Activated CD8-positive, alpha-beta T cell treated with anti-CD3 and anti-CD28 coated beads for 36 hours (primary cell): ENCODE data around the gene DLG1. TPM values are rescaled to one million over a fixed set of nuclear protein-coding genes. Genes with fewer than 3 reads are reported as not detected.

ENCODE experiments used
- ATAC-seq: fragments of 200-7000 bp; cut with Tn5 transposase; one replicate; pipeline ENCODE4 v1.10.0; 2021; ENCODE audit warnings: mild to moderate bottlenecking, moderate library complexity
- CTCF ChIA-PET: fragments of 350-600 bp; sonication (Branson Sonifier 250); formaldehyde crosslinking; loops from one replicate; lab custom pipeline; 2021; ENCODE audit warnings: antibody characterized with exemption; lab: Charles Lee
- POLR2A ChIA-PET: fragments of 350-600 bp; sonication (Branson Sonifier 250); formaldehyde crosslinking; loops from one replicate; lab custom pipeline; 2021; ENCODE audit warnings: antibody characterized with exemption; lab: Charles Lee
- DNase-seq: peaks from one replicate; pipeline ENCODE4 v3.0.0-alpha.2; 2020
- H3K27ac Mint-ChIP-seq: one replicate; pipeline ENCODE4 v1.8.0; 2021; ENCODE audit warnings: mild to moderate bottlenecking, mixed read lengths
- H3K27me3 Mint-ChIP-seq: one replicate; pipeline ENCODE4 v1.8.0; 2021; ENCODE audit warnings: mixed read lengths
- H3K36me3 Mint-ChIP-seq: one replicate; pipeline ENCODE4 v1.8.0; 2021; ENCODE audit warnings: low read depth, mixed read lengths
- H3K4me1 Mint-ChIP-seq: one replicate; pipeline ENCODE4 v1.8.0; 2021; ENCODE audit warnings: low read depth, mixed read lengths
- H3K4me3 Mint-ChIP-seq: one replicate; pipeline ENCODE4 v1.8.0; 2021; ENCODE audit warnings: mild to moderate bottlenecking, moderate library complexity, mixed read lengths
- H3K9me3 Mint-ChIP-seq: one replicate; pipeline ENCODE4 v1.8.0; 2021; ENCODE audit warnings: mixed read lengths
- CTCF ChIP-seq: fragments of 200-600 bp; IDR thresholded peaks from one replicate; pipeline ENCODE4 v1.8.0; 2022; ENCODE audit warnings: antibody characterized with exemption, mild to moderate bottlenecking
- intact Hi-C: fragments of 100-400 bp; cut with micrococcal nuclease; formaldehyde crosslinking; loops from one replicate; pipeline ENCODE4 v1.10.0; 2022
- total RNA-seq, 2 experiments: library from RNA; stranded (reverse); gene quantifications; one replicate each; pipeline ENCODE4 v1.2.3, GENCODE V29; 2021

Gene DLG1
- total RNA-seq, 2 experiments from 2014 or later: 57.6 to 62.2 TPM

GRCh38 chr3:197114007-197114406 lies 184.4 kb downstream of the DLG1 start:
- intact Hi-C loops: no loop called here
- ATAC-seq (no peak), DNase-seq (no peak)
- Mint-ChIP-seq H3K36me3 (peaks cover 37% of the 10 kb centered on the region), H3K27me3 (no peaks in the 10 kb centered on the region), H3K27ac (no peak overlapping the region), H3K4me3 (no peak overlapping the region), H3K4me1 (peaks cover 11% of the 10 kb centered on the region), H3K9me3 (no peaks in the 10 kb centered on the region)
- no peak for TF ChIP-seq CTCF
- ChIA-PET POLR2A (no interaction called here), CTCF (no interaction called here)

- POLR2A ChIA-PET: no interaction called here
- intact Hi-C loops: no loop called here
- peaks cover 38% of the 10 kb centered on the region for H3K36me3 Mint-ChIP-seq
- ATAC-seq (no peak), DNase-seq (no peak)
- H3K4me3 Mint-ChIP-seq: no peak overlapping the region
- CTCF ChIA-PET: interaction anchor here (1.4 kb wide), 1 partner anchor 32 kb away, joined by 3 read pairs; no protein-coding TSS in a partner anchor
- no peaks in the 10 kb centered on the region for H3K9me3 Mint-ChIP-seq
- no peak overlapping the region for H3K27ac Mint-ChIP-seq
- no peaks in the 10 kb centered on the region for H3K27me3 Mint-ChIP-seq
- peaks cover 3% of the 10 kb centered on the region for H3K4me1 Mint-ChIP-seq
- TF ChIP-seq CTCF: no peak
Observed at GRCh38 chr3:197111685-197112084, 186.7 kb downstream of the DLG1 start.

GRCh38 chr3:197105786-197106185 lies 192.6 kb downstream of the DLG1 start:
- H3K9me3 Mint-ChIP-seq: no peaks in the 10 kb centered on the region
- H3K4me3 Mint-ChIP-seq: no peak overlapping the region
- intact Hi-C loops: no loop called here
- no peak for TF ChIP-seq CTCF
- CTCF ChIA-PET: no interaction called here
- no peaks in the 10 kb centered on the region for H3K4me1 Mint-ChIP-seq
- POLR2A ChIA-PET: no interaction called here
- DNase-seq: no peak
- ATAC-seq: no peak
- no peak overlapping the region for H3K27ac Mint-ChIP-seq
- no peaks in the 10 kb centered on the region for H3K27me3 Mint-ChIP-seq
- peaks cover 24% of the 10 kb centered on the region for H3K36me3 Mint-ChIP-seq

- H3K27ac Mint-ChIP-seq: no peak overlapping the region
- ChIA-PET CTCF (no interaction called here), POLR2A (interaction anchor here (0.7 kb wide), 1 partner anchor 444 kb away, joined by 3 read pairs; no protein-coding TSS in a partner anchor)
- intact Hi-C loops: no loop called here
- peaks cover 13% of the 10 kb centered on the region for H3K36me3 Mint-ChIP-seq
- no peaks in the 10 kb centered on the region for H3K27me3 Mint-ChIP-seq
- no peak overlapping the region for H3K4me3 Mint-ChIP-seq
- DNase-seq (no peak), ATAC-seq (no peak)
- H3K4me1 Mint-ChIP-seq: no peaks in the 10 kb centered on the region
- H3K9me3 Mint-ChIP-seq: no peaks in the 10 kb centered on the region
- no peak for TF ChIP-seq CTCF
Observed at GRCh38 chr3:197104738-197105137, 193.7 kb downstream of the DLG1 start.

- Mint-ChIP-seq H3K27ac (no peak overlapping the region), H3K9me3 (no peaks in the 10 kb centered on the region), H3K27me3 (no peaks in the 10 kb centered on the region), H3K4me1 (no peaks in the 10 kb centered on the region), H3K4me3 (no peak overlapping the region), H3K36me3 (peaks cover 15% of the 10 kb centered on the region)
- CTCF ChIA-PET: no interaction called here
- TF ChIP-seq CTCF: no peak
- intact Hi-C loops: no loop called here
- POLR2A ChIA-PET: interaction anchor here (0.7 kb wide), 1 partner anchor 445 kb away, joined by 3 read pairs; no protein-coding TSS in a partner anchor
- ATAC-seq: no peak
- DNase-seq: no peak
Observed at GRCh38 chr3:197103766-197104165, 194.6 kb downstream of the DLG1 start.
